T1000 (cell line): ENCODE results near the gene LINC00237.
A peak's percentile ranks its signal among the peaks of the same experiment; 100 is the strongest.

Experiments
- DNase-seq: peaks from one replicate; lab custom pipeline; 2025; ENCODE audit warnings: mixed read lengths; lab: John Stamatoyannopoulos, UW

Gene LINC00237

DNA sequence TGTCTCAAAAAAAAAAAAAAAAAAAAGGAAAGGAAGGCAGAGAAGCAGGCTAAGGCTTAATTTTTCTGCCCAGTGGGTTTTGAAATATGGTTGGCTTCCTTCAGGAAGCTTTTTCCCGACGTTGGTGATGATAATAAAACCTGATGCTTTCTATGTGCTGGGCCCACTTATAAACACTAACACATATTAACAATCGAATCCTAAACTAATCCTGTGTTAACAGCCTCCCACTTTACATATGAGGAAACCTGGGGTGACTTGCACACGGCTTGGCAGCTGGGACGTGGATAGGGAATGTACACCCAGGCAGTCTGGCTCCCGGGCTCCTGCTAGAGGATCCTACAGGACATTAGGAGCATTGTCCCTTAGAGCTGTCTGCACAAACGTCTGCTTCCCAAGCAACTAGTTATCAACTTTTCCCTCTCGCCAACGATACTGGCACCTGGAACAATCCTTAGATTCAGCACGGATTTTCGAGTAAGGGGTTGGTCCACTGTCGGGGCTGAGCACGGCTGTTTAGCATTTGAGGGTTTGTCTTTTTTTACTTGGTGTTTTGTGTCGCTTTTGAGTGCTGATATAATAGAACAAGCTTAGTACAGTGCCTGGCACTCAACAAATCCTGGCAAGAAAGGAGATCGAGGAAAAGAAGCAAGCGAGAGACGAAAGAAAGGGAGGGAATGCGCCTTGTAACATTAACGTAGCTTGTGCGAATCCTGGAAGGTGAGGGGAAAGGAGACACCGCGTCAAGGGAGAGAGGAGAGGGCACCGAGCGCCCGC lies 19.1 kb upstream of the LINC00237 start:
- DNase-seq, result peak; percentile 20

DNA sequence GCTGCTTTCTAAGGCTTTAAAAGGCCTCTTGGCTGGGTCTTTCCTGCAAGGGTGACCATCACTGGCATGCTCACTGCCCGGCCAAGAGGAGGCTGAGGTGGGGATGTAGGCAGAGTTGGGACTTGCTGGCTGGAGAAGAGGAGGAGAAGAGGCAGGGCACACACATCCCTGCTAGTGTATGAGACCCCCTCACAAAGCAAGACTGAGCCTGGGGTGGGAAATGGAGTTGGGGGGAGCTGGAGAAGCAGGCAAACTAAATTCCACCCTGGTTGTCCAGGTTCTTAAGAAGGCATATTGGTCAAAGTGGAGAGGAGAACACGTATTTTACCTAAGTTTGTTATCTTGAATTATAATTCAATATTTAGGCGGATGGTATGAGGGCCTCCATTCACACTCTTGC lies 18.0 kb upstream of the LINC00237 start:
- no peak for DNase-seq

DNA sequence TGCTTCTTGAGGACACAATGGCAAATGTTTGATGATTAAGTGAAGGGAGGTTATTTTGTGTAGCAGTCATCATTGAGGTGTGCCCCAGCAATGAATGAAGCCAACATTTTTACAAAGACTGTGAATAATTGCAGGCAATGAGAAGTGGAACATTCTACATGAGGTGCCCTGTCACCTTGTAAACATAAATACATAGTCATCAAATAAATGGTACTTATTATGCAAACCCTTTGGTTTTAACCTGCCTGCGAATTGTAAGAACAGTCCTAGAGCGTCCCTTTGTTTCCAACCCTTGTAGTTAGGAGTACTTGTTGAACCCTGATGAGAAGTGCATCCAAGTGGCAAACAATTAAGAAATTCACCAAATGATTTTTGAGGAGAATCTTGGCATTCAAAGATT lies 12.6 kb upstream of the LINC00237 start:
- DNase-seq, result no peak

- DNase-seq, result no peak
Measured at GRCh38 chr20:21118138-21118537, 12.0 kb upstream of the LINC00237 start.

DNA sequence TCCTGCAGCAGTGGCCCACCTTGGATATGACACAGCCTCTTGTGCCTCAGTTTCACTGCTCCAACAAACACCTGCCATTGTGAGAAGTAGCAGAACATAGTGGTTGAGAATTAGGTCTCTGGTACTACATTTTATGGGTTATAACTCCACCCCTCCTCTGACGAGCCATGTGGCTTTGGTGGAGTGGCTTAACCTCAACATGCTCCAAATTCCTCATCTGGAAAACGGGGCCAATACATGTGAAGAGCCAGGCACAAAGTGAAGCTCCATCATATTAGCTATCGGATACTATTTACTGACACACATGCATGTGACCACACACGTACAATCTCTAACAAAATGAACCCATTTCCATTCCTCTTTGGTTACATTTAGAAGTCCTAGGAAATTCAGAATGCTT lies 11.4 kb upstream of the LINC00237 start:
- DNase-seq, result no peak

- DNase-seq, result no peak
Measured at GRCh38 chr20:21114584-21114983, 8.4 kb upstream of the LINC00237 start.

- no peak for DNase-seq
Measured at GRCh38 chr20:21113697-21114096, 7.5 kb upstream of the LINC00237 start.

- DNase-seq, result no peak
Measured at GRCh38 chr20:21111416-21111815, 5.3 kb upstream of the LINC00237 start.

GRCh38 chr20:21110811-21111210 lies 4.7 kb upstream of the LINC00237 start:
- DNase-seq, result no peak

- DNase-seq, result no peak
Measured at GRCh38 chr20:21109144-21109543, 3.0 kb upstream of the LINC00237 start.

GRCh38 chr20:21105429-21106170 lies 558 bp downstream of the LINC00237 start:
- no peak for DNase-seq

- no peak for DNase-seq
Measured at GRCh38 chr20:21104921-21105320, 1.2 kb downstream of the LINC00237 start.

DNA sequence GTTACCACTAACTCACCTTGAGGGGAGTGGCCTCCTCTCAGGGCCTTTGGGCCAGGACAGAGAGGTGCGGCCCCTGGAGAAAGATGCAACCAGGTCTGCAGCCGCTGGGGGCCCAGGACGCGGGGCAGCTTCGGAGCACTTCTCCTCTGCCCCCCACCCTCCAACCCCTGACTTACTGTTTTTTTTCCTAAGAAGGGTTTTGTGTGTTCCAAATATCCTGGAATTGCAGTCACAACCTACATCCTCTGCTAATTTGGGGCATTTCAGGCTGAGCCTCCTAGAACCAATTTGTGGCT lies 1.7 kb downstream of the LINC00237 start:
- DNase-seq, result no peak

GRCh38 chr20:21103582-21104465 lies 2.3 kb downstream of the LINC00237 start:
- DNase-seq, result no peak

DNA sequence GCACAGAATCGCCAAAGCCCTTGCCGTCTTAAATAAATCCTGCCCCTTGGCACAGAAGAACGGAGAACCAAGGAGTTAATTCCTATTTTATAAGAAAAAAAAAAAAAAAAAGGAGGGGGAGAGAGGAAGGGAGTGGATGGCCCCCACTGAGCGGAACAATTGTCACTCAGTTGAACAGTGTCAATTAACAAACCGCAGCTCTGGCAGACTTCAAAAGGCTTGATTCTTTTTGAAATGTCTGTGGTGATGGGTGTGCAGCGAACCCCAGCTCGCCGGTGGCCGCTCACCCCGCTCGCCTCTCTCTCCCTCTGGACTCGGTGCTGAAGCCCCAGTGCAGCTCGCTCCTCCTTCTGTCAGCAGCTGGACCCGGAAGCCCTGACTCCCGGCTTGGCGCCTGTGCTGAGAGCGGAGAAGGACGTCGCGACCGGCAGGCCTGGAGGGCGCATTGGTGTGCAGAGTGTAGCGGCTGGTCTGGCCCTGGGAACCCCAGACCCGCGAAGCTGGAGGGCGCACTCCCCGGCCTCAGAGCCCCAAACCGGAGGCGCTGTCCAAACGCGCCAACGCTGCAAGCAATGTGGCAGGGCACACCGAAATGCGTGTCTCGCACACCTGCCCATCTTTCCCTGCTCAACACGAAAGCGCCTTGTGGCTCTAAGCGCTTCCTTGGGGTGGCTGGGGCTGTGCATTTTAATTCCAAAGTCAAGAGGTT lies 3.4 kb downstream of the LINC00237 start:
- no peak for DNase-seq

- no peak for DNase-seq
Measured at GRCh38 chr20:21101932-21102575, 4.1 kb downstream of the LINC00237 start.

DNA sequence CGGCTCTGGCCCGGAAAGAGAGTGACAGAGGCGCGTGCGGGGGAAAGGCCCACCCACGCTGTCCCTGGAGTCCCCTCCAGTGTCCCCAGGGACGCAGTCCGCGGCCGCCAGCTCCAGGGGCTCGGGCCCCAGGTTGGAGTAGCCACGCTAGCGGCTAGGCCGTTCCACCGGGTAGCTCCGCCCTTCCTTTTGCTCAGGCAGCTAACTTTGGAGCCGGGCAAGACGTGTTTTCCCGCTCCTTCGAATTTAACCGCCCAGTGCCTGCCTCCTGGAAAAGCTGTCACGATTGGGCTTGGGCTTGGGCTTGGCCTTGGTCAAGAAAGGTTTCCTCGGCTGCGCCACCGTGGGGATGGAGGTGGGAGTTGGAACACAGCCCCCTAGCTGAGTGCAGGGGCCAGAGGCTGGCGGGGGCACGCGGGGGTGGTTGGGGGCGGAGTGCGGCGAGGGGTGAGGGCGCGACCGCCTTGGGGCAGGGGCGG lies 4.7 kb downstream of the LINC00237 start:
- DNase-seq, result no peak

DNA sequence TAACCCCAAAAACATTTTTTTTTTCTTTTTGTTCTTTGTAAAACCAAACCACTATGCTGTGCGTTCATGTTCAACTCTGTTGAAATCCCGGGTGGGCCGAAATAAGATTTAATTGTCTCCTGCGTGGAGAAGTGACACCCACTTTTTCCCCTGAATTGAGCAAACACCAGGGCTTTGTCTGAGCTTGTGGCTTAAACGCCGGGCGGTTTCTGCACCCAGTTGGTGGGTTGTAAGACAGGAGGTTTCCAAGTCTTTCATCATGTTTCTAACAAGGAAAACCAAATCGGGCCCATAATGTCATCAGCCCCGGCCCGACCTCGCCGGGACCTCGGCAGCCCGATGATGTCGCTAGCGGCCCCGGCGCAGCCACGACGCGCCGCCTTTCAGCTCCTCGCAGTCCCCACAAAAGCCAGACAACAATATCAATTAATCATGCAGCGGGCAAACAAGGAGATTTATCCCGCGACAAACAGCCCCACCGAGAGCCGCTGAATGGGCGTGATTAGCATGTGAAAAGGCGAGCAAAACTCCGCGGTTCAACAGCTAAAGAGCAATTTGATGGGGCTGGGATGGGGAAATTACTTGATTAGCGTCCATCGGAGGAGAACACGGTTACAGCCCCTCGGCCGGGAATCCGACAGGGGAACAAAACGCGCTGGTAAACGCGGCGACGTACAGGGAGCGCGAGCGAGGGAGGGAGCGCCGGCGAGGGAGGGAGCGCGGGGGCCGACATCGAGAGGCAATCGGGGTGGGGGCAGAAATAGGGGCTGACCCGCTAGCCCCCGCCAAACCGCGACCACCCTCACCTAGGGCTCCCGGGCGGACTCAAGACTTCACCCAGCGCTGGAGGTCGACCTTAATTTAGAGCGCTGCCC lies 5.3 kb downstream of the LINC00237 start:
- DNase-seq, result no peak

GRCh38 chr20:21099751-21100577 lies 6.2 kb downstream of the LINC00237 start:
- DNase-seq, result no peak
